H1 (cell line): ENCODE data around the gene FGFRL1.

Experiments used
- BRCA1 ChIP-seq: IDR thresholded peaks from 2 replicates; pipeline ENCODE4 v1.6.1; 2012; ENCODE audit warnings: low read depth, low read length, improper control_type of control experiment
- CHD2 ChIP-seq: IDR thresholded peaks from 2 replicates; pipeline ENCODE4 v1.6.1; 2012; ENCODE audit warnings: low read length, improper control_type of control experiment
- CREB1 ChIP-seq: IDR thresholded peaks from 2 replicates; pipeline ENCODE4 v1.6.1; 2012; ENCODE audit warnings: inconsistent platforms
- CTCF ChIP-seq, 3 experiments: IDR thresholded peaks; 1 replicate in 2 of 3; 2 replicates in 1 of 3; pipeline versions ENCODE4 v1.5.1 to v1.6.1; 2011; ENCODE audit warnings: low read length in 3 of 3, mild to moderate bottlenecking in 3 of 3, inconsistent platforms in 2 of 3, low read depth in 1 of 3, moderate library complexity in 1 of 3; ENCODE audit not compliant: insufficient read depth in 1 of 3; ENCODE audit errors: control extremely low read depth in 1 of 3
- EP300 ChIP-seq, 2 experiments: IDR thresholded peaks; 1 replicate in 1 of 2; 2 replicates in 1 of 2; pipeline ENCODE4 v1.6.1; 2011 to 2012; ENCODE audit warnings: low read depth in 2 of 2, low read length in 2 of 2, mild to moderate bottlenecking in 2 of 2, borderline replicate concordance in 1 of 2, inconsistent platforms in 1 of 2, moderate library complexity in 1 of 2
- EZH2 ChIP-seq: fragments of 200-600 bp; sonication (generic); IDR thresholded peaks from 2 replicates; pipeline ENCODE4 v1.7.1; 2012; ENCODE audit warnings: low read depth, mild to moderate bottlenecking, moderate library complexity, low read length, inconsistent platforms; ENCODE audit not compliant: severe bottlenecking
- KDM1A ChIP-seq: fragments of 200-600, 300-600 bp; sonication (generic); IDR thresholded peaks from 2 replicates; pipeline ENCODE4 v1.7.1; 2016; ENCODE audit warnings: mild to moderate bottlenecking, low read length, borderline replicate concordance
- POLR2A ChIP-seq, 2 experiments: IDR thresholded peaks; 1 replicate in 1 of 2; 2 replicates in 1 of 2; pipeline ENCODE4 v1.6.1; 2011; ENCODE audit warnings: low read depth in 2 of 2, low read length in 2 of 2, mild to moderate bottlenecking in 2 of 2; ENCODE audit errors: control extremely low read depth in 1 of 2
- RBBP5 ChIP-seq: IDR thresholded peaks from 2 replicates; pipeline ENCODE4 v1.7.1; 2012; ENCODE audit warnings: low read depth, mild to moderate bottlenecking, inconsistent platforms, low read length, moderate library complexity, borderline replicate concordance
- RNF2 ChIP-seq: fragments of 200-900, 300-1000 bp; sonication (generic); IDR thresholded peaks from 2 replicates; pipeline ENCODE4 v1.7.1; 2016; ENCODE audit warnings: borderline replicate concordance, low read depth, mild to moderate bottlenecking, antibody characterized with exemption, low read length; ENCODE audit not compliant: poor library complexity, severe bottlenecking; ENCODE audit errors: missing control alignments
- SIN3A ChIP-seq, 2 experiments: IDR thresholded peaks in 1 of 2; conservative IDR thresholded peaks in 1 of 2; 2 replicates each; pipeline ENCODE4 v1.6.1; 2011 to 2012; ENCODE audit warnings: low read length in 2 of 2, improper control_type of control experiment in 1 of 2, low read depth in 1 of 2, mild to moderate bottlenecking in 1 of 2
- SP1 ChIP-seq: IDR thresholded peaks from 2 replicates; pipeline ENCODE4 v1.6.1; 2011; ENCODE audit warnings: low read depth, low read length
- ZNF274 ChIP-seq: IDR thresholded peaks from 2 replicates; pipeline ENCODE4 v1.7.0; 2012; ENCODE audit warnings: low read length, borderline replicate concordance; ENCODE audit errors: extremely low read depth
- TF ChIP-seq, protein P1 (sequence below): IDR thresholded peaks from 2 replicates; pipeline ENCODE4 v1.6.1; 2011; ENCODE audit warnings: low read length, improper control_type of control experiment

DNA sequence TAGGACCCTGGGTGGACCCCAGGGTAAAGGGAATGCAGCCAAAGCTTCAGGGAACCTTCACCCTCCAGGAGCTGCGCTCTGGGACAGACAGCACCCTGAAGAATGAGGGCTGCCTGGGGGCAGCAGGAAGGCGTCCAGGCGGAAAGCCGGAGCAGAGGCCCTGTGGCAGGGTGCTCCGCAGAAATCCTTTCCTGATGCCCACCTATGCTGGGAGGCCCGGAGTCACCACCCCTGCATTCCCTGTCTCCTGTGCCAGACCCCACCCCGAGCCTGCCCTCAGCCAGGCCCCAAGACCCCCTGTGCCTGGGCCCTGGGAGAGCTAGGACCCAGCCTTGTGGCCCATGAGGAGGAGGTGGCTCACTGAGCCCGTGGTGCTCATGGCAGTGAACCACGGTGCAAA lies 36.8 kb upstream of the FGFRL1 start:
- TF ChIP-seq KDM1A (no peak), POLR2A (IDR thresholded peaks at IDR 0.05; ENCODE audit: control extremely low read depth in 1 of 2, low read depth in 2 of 2, low read length in 2 of 2) (no peak), RBBP5 (no peak), EP300 (IDR thresholded peaks at IDR 0.05; ENCODE audit: borderline replicate concordance in 1 of 2, low read depth in 2 of 2, low read length in 2 of 2) (no peak), CTCF (IDR thresholded peaks at IDR 0.05; ENCODE audit: control extremely low read depth in 1 of 3, insufficient read depth in 1 of 3, low read depth in 1 of 3, low read length in 3 of 3) (no peak), EZH2 (no peak), SP1 (no peak), CREB1 (no peak), ZNF274 (no peak), CHD2 (no peak), SIN3A (conservative IDR thresholded peaks at IDR 0.05 in 1 of 2, IDR thresholded peaks at IDR 0.05 in 1 of 2; ENCODE audit: low read depth in 1 of 2, low read length in 2 of 2) (no peak), RNF2 (no peak), BRCA1 (no peak)
- TF ChIP-seq, protein P1, sequence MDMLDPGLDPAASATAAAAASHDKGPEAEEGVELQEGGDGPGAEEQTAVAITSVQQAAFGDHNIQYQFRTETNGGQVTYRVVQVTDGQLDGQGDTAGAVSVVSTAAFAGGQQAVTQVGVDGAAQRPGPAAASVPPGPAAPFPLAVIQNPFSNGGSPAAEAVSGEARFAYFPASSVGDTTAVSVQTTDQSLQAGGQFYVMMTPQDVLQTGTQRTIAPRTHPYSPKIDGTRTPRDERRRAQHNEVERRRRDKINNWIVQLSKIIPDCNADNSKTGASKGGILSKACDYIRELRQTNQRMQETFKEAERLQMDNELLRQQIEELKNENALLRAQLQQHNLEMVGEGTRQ, result no peak
